ENCODE results near the gene RTCA.
"Not testable (repeated sequence)": the region's sequence is repeated elsewhere in the genome, so short reads cannot be mapped to it uniquely, and the experiment has no call there.

The RTCA gene

DNA sequence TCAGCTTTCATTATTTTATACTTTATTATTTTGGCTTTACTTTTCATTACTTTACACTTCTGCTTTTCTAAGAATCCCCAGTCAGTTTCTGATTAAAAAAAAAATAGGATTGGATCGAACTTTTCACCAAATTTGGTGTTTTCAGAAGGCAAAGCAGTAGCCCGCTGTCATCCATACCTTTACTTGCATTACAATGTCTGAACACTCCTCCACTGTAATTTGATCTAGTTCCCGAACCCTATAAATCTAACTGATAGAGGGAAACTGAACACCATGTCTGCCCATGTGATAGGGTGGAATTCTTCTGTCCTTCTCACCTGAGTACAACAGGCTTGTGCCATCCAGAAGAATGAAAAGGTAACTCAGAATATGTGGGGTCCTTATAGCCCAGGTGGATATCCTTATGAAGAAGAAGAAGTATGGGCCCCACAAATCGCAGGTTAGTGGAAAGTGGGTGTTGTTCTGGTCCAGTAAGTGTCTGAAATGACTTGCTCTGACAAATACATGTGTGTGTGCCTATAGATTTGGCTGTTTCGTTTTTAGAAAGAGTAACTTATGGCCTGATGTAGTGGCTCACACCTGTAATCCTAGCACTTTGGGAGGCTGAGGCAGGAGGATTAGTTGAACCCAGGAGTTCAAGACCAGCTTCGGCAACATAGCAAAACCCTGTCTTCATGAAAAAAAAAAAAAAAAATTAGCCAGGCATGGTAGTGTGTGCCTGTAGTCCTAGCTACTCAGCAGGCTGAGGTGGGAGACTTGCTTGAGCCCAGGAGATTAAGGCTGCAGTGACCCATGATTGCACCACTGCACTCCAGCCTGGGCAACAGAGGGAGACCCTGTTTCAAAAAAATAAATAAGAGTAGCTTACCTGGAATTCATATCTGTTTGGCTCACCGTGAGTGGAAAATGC lies 59.7 kb downstream of the RTCA start:
- Histone ChIP-seq H3K27ac (no peak overlapping the region), H3K4me3 (ENCODE audit: low read depth, low read length) (no peak overlapping the region), H3K27me3 (ENCODE audit: insufficient read depth, low read depth, severe bottlenecking) (no peaks in the 10 kb centered on the region), H3K36me3 (no peaks in the 10 kb centered on the region), H3K9me3 (ENCODE audit: severe bottlenecking) (no peaks in the 10 kb centered on the region)
- DNase-seq = no peak
- TF ChIP-seq, protein P1, sequence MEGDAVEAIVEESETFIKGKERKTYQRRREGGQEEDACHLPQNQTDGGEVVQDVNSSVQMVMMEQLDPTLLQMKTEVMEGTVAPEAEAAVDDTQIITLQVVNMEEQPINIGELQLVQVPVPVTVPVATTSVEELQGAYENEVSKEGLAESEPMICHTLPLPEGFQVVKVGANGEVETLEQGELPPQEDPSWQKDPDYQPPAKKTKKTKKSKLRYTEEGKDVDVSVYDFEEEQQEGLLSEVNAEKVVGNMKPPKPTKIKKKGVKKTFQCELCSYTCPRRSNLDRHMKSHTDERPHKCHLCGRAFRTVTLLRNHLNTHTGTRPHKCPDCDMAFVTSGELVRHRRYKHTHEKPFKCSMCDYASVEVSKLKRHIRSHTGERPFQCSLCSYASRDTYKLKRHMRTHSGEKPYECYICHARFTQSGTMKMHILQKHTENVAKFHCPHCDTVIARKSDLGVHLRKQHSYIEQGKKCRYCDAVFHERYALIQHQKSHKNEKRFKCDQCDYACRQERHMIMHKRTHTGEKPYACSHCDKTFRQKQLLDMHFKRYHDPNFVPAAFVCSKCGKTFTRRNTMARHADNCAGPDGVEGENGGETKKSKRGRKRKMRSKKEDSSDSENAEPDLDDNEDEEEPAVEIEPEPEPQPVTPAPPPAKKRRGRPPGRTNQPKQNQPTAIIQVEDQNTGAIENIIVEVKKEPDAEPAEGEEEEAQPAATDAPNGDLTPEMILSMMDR (IDR thresholded peaks at IDR 0.05; ENCODE audit: low read depth, low read length) = no peak

DNA sequence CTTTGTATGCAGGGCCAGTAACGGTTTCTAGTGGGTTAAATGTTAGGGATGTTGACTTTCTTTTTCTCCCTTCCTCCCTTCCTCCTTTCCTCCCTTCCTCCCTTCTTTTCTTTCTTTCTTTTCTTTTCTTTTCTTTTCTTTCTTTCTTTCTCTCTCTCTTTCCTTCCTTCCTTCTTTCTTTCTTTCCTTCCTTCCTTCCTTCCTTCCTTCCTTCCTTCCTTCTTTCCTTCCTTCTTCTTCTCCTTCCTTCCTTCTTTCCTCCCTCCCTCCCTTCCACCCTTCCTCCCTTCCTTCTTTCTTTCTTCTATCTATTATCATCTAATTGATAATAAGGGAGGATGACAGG lies 60.3 kb downstream of the RTCA start:
- not testable (repeated sequence) for DNase-seq; H3K27ac ChIP-seq; H3K36me3 ChIP-seq; H3K27me3 ChIP-seq (ENCODE audit: insufficient read depth, low read depth, severe bottlenecking); H3K9me3 ChIP-seq (ENCODE audit: severe bottlenecking); H3K4me3 ChIP-seq (ENCODE audit: low read depth, low read length)

DNA sequence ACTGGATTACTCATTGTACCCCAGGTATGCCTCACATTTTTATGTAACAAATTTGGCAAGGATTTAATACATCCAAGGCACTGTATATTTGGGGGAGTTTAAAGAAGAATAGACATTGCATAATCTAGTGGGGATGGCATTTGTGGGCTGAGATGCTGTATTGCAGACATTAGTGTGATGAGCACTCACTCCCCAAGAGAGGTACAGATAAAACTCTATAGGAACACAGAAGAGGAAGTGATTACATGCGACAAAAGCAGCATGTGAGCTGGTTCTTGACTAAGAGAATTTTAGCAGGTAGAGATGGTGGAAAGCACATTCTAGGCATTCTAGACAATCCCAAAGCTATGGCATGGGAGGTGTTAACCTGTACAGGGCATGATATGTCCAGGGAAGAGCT lies 62.1 kb downstream of the RTCA start:
- Histone ChIP-seq H3K4me3 (ENCODE audit: low read depth, low read length) (no peak overlapping the region), H3K36me3 (no peaks in the 10 kb centered on the region), H3K27ac (no peak overlapping the region), H3K9me3 (ENCODE audit: severe bottlenecking) (no peaks in the 10 kb centered on the region), H3K27me3 (ENCODE audit: insufficient read depth, low read depth, severe bottlenecking) (no peaks in the 10 kb centered on the region)
- TF ChIP-seq, protein P1 (IDR thresholded peaks at IDR 0.05; ENCODE audit: low read depth, low read length) = no peak
- no peak for DNase-seq

DNA sequence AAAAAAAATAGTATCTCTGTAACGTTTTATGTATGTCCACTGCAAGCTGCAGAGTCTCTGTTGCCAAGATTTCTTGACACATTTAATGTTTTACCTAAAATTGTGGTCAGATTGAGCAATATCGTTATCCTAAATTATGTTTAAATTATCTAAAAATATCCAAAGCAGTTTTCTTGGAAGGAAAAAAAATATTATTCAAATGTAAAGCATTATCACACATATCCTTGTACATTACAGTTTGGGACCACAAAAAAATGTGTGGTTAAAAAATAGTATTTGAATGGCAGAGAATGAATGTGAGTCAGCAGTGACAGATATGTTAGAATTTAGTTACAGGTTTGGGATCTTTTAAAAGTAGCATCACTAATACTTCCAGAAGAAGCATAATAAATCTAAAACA lies 65.1 kb downstream of the RTCA start:
- not testable (repeated sequence) for H3K36me3 ChIP-seq; H3K4me3 ChIP-seq (ENCODE audit: low read depth, low read length); H3K9me3 ChIP-seq (ENCODE audit: severe bottlenecking); H3K27ac ChIP-seq; DNase-seq; H3K27me3 ChIP-seq (ENCODE audit: insufficient read depth, low read depth, severe bottlenecking)

DNA sequence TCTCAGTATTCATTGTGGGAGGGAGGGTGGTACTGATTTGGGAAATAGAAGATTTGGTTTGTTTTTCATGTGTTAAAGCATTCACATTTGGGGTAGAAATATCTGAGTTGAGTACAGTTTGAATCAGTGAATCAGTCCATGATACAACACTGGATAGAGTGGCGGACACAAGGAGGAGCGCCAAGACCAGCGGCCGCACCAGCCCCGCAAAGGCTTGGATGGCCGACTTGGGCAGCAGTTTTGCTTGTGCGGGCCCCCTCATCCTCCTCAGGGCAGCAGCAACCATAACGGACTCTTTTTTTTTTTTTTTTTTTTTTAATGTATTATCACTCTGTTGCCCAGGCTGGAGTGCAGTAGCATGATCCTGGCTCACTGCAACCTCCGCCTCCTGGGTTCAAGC lies 66.3 kb downstream of the RTCA start:
- Histone ChIP-seq H3K36me3 (no peaks in the 10 kb centered on the region), H3K9me3 (ENCODE audit: severe bottlenecking) (no peaks in the 10 kb centered on the region), H3K4me3 (ENCODE audit: low read depth, low read length) (no peak overlapping the region), H3K27ac (no peak overlapping the region), H3K27me3 (ENCODE audit: insufficient read depth, low read depth, severe bottlenecking) (no peaks in the 10 kb centered on the region)
- no peak for DNase-seq
- TF ChIP-seq, protein P1 (IDR thresholded peaks at IDR 0.05; ENCODE audit: low read depth, low read length) = no peak

DNA sequence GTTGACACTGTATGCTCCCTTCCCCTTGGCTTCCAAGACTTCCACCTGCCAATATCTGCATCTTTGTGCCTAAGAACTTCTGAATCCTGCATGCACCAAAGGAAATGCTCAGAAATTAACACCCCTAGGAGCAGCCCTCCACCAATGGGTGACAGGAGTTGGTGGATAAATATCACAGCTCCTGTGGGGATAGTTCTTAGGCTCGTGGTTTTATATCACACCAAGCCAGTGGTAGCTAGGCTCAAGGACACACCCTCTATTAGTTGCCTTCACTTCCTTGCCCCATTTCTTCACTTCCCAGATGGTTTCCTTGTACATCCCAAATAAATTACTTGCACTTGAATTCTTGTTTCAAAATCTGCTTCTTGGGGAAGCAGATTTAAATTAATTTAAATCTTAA lies 69.4 kb downstream of the RTCA start:
- TF ChIP-seq, protein P1 (IDR thresholded peaks at IDR 0.05; ENCODE audit: low read depth, low read length) = no peak
- no peak for DNase-seq
- Histone ChIP-seq H3K27ac (no peak overlapping the region), H3K4me3 (ENCODE audit: low read depth, low read length) (no peak overlapping the region), H3K27me3 (ENCODE audit: insufficient read depth, low read depth, severe bottlenecking) (no peaks in the 10 kb centered on the region), H3K9me3 (ENCODE audit: severe bottlenecking) (no peaks in the 10 kb centered on the region), H3K36me3 (no peaks in the 10 kb centered on the region)

DNA sequence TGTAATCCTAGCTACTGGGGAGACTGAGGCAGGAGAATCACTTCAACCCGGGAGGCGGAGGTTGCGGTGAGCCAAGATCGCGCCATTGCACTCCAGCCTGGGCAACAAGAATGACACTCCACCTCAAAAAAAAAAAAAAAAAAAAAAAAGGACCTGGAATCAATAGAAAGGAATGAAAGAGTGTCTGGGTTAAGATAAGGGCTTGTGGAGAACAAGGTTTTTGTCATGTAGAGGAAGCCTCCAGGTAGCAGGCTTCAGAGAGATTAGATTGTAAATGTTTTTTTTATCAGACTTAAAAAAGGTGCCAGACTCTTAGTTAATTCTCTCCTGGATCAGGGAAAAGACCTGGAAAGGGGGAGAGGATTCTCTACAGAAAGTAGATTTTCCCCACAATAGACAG lies 71.9 kb downstream of the RTCA start:
- not testable (repeated sequence) for H3K4me3 ChIP-seq (ENCODE audit: low read depth, low read length); H3K9me3 ChIP-seq (ENCODE audit: severe bottlenecking); H3K27ac ChIP-seq; H3K36me3 ChIP-seq; DNase-seq; H3K27me3 ChIP-seq (ENCODE audit: insufficient read depth, low read depth, severe bottlenecking)

DNA sequence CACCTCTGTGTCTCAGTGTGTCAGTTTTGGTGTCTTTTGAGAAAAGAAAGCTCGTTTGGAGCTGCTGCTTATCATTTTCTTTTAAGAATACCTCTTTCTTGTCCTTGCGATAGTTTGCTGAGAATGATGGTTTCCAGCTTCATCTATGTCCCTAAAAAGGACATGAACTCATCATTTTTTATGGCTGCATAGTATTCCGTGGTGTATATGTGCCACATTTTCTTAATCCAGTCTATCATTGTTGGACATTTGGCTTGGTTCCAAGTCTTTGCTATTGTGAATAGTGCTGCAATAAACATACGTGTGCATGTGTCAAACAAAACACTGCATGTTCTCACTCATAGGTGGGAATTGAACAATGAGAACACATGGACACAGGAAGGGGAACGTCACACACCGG lies 73.7 kb downstream of the RTCA start:
- DNase-seq; H3K27me3 ChIP-seq (ENCODE audit: insufficient read depth, low read depth, severe bottlenecking); H3K9me3 ChIP-seq (ENCODE audit: severe bottlenecking); H3K4me3 ChIP-seq (ENCODE audit: low read depth, low read length); H3K36me3 ChIP-seq; H3K27ac ChIP-seq: not testable (repeated sequence)
